ENCODE results near the gene TBC1D17. TPM values are rescaled to one million over a fixed set of nuclear protein-coding genes. Genes with fewer than 3 reads are reported as not detected.
A peak's percentile ranks its signal among the peaks of the same experiment; 100 is the strongest.

Gene TBC1D17
- total and polyA plus RNA-seq, 2 of the 13 experiments (the other 11 are each of a cell fraction or from before 2014, with no cell fraction given): 9.7 to 16.9 TPM

DNA sequence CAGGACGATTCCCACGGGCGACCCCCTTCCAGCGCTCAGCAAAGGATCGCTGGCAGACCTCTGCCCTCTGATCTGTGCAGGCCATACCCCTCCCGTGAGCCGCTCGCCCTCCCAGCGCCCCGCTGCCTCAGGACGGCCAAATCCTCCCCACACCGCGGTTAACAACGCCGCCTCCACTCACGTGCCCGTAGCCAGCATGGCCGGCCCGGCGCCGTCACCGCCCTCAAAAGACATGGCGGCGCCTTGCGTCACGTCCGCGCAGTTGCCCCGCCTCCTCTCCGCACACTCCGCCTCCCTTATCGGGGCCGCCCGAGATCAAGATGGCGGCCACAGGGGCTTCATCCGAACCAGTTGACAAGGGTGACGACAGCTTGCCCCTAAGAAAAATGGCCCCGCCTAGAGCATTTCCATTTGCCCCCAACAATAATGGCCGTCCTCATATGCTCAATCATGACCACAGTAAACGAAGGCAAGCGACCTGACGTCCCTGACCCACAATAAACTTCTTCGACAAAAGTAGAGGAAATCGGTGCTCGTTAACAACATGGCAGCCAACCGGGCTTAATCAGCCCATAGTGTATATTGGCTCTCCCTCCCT, 981 bp upstream of the TBC1D17 start (continued):
- TF ChIP-seq NFIB (CRISPR knock-in tag; IDR thresholded peaks at IDR 0.05; ENCODE audit: borderline replicate concordance) (no peak), ATM (IDR thresholded peaks at IDR 0.05; ENCODE audit: borderline replicate concordance) (no peak), PCBP1 (IDR thresholded peaks at IDR 0.05; ENCODE audit: borderline replicate concordance, low read depth, low read length) (no peak), U2AF1 (optimal IDR thresholded peaks at IDR 0.05; ENCODE audit: low read depth, low read length) (no peak), EHMT2 (IDR thresholded peaks at IDR 0.05; ENCODE audit: borderline replicate concordance, low read depth, low read length) (peak; percentile 70; the same call in 1 of the 2 replicates), SAFB2 (CRISPR knock-in tag; IDR thresholded peaks at IDR 0.05; ENCODE audit: borderline replicate concordance, low read depth) (peak; percentile 87; the same call in 1 of the 2 replicates), ZNF3 (CRISPR knock-in tag; IDR thresholded peaks at IDR 0.05) (no peak), ZNF205 (CRISPR knock-in tag; IDR thresholded peaks at IDR 0.05) (no peak), MAF1 (CRISPR knock-in tag; IDR thresholded peaks at IDR 0.05; ENCODE audit: borderline replicate concordance) (no peak), HMG20B (CRISPR knock-in tag; conservative IDR thresholded peaks at IDR 0.05) (no peak), FOXP1 (IDR thresholded peaks at IDR 0.05) (no peak), FOXP1 (CRISPR knock-in tag; IDR thresholded peaks at IDR 0.05) (no peak), ZNF766 (CRISPR knock-in tag; IDR thresholded peaks at IDR 0.05; ENCODE audit: borderline replicate concordance) (no peak), ZNF329 (CRISPR knock-in tag; IDR thresholded peaks at IDR 0.05; ENCODE audit: low read depth) (no peak; the same call in 1 of the 2 replicates), ZNF12 (CRISPR knock-in tag; IDR thresholded peaks at IDR 0.05) (no peak), SNAPC2 (CRISPR knock-in tag; IDR thresholded peaks at IDR 0.05) (no peak; the same call in 1 of the 2 replicates), NFRKB (IDR thresholded peaks at IDR 0.05) (peak; percentile 94), ZZZ3 (CRISPR knock-in tag; IDR thresholded peaks at IDR 0.05; ENCODE audit: borderline replicate concordance) (0 out of 2 replicates have a peak, but pooled peaks have one; percentile 40), RFX5 (IDR thresholded peaks at IDR 0.05; ENCODE audit: low read depth, low read length) (no peak), ZNF749 (CRISPR knock-in tag; IDR thresholded peaks at IDR 0.05; ENCODE audit: borderline replicate concordance) (no peak; the same call in 1 of the 2 replicates), ZNF501 (CRISPR knock-in tag; IDR thresholded peaks at IDR 0.05) (peak; percentile 75), KLF6 (CRISPR knock-in tag; IDR thresholded peaks at IDR 0.05) (no peak; the same call in 1 of the 2 replicates), SATB2 (CRISPR knock-in tag; IDR thresholded peaks at IDR 0.05) (no peak), ATAD3A (CRISPR knock-in tag; IDR thresholded peaks at IDR 0.05) (no peak), CCAR2 (optimal IDR thresholded peaks at IDR 0.05; ENCODE audit: low read depth, low read length) (no peak)
- TF ChIP-seq, protein P1, sequence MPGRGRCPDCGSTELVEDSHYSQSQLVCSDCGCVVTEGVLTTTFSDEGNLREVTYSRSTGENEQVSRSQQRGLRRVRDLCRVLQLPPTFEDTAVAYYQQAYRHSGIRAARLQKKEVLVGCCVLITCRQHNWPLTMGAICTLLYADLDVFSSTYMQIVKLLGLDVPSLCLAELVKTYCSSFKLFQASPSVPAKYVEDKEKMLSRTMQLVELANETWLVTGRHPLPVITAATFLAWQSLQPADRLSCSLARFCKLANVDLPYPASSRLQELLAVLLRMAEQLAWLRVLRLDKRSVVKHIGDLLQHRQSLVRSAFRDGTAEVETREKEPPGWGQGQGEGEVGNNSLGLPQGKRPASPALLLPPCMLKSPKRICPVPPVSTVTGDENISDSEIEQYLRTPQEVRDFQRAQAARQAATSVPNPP (CRISPR knock-in tag; IDR thresholded peaks at IDR 0.05): no peak
- TF ChIP-seq, protein P2, sequence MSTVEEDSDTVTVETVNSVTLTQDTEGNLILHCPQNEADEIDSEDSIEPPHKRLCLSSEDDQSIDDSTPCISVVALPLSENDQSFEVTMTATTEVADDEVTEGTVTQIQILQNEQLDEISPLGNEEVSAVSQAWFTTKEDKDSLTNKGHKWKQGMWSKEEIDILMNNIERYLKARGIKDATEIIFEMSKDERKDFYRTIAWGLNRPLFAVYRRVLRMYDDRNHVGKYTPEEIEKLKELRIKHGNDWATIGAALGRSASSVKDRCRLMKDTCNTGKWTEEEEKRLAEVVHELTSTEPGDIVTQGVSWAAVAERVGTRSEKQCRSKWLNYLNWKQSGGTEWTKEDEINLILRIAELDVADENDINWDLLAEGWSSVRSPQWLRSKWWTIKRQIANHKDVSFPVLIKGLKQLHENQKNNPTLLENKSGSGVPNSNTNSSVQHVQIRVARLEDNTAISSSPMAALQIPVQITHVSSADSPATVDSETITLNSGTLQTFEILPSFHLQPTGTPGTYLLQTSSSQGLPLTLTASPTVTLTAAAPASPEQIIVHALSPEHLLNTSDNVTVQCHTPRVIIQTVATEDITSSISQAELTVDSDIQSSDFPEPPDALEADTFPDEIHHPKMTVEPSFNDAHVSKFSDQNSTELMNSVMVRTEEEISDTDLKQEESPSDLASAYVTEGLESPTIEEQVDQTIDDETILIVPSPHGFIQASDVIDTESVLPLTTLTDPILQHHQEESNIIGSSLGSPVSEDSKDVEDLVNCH (CRISPR knock-in tag; IDR thresholded peaks at IDR 0.05): no peak
- TF ChIP-seq, protein P3, sequence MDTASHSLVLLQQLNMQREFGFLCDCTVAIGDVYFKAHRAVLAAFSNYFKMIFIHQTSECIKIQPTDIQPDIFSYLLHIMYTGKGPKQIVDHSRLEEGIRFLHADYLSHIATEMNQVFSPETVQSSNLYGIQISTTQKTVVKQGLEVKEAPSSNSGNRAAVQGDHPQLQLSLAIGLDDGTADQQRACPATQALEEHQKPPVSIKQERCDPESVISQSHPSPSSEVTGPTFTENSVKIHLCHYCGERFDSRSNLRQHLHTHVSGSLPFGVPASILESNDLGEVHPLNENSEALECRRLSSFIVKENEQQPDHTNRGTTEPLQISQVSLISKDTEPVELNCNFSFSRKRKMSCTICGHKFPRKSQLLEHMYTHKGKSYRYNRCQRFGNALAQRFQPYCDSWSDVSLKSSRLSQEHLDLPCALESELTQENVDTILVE (CRISPR knock-in tag; IDR thresholded peaks at IDR 0.05): peak; percentile 52
- TF ChIP-seq, protein P4, sequence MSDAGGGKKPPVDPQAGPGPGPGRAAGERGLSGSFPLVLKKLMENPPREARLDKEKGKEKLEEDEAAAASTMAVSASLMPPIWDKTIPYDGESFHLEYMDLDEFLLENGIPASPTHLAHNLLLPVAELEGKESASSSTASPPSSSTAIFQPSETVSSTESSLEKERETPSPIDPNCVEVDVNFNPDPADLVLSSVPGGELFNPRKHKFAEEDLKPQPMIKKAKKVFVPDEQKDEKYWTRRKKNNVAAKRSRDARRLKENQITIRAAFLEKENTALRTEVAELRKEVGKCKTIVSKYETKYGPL (CRISPR knock-in tag; IDR thresholded peaks at IDR 0.05): no peak
